A549 (cell line): ENCODE data around the gene DEDD2.

Source experiments
- BHLHE40 ChIP-seq: IDR thresholded peaks from 2 replicates; pipeline ENCODE4 v1.6.1; 2012; ENCODE audit warnings: low read depth, low read length, inconsistent platforms
- CBX2 ChIP-seq: fragments of 200-600 bp; sonication (generic); IDR thresholded peaks from 2 replicates; pipeline ENCODE4 v1.6.1; 2016; ENCODE audit warnings: low read depth, mild to moderate bottlenecking, borderline replicate concordance
- CBX8 ChIP-seq: fragments of 200-600 bp; sonication (generic); IDR thresholded peaks from 2 replicates; pipeline ENCODE4 v1.6.1; 2016
- CHD4 ChIP-seq: fragments of 200-600 bp; sonication (generic); IDR thresholded peaks from 2 replicates; pipeline ENCODE4 v1.6.1; 2016; ENCODE audit warnings: antibody characterized with exemption, mild to moderate bottlenecking, borderline replicate concordance
- EP300 ChIP-seq, 2 experiments: fragments of >200 bp; sonication (Bioruptor Twin); formaldehyde crosslinking; IDR thresholded peaks; 2 replicates in 1 of 2; 3 replicates in 1 of 2; pipeline ENCODE4 v1.6.1; 2016 to 2017
- HEYL ChIP-seq: fragments of 250-450 bp; sonication (Bioruptor Pico); IDR thresholded peaks from 2 replicates; pipeline ENCODE4 v1.8.0; 2021; ENCODE audit warnings: mild to moderate bottlenecking, moderate library complexity
- JUNB ChIP-seq: fragments of >200 bp; sonication (Bioruptor Twin); formaldehyde crosslinking; IDR thresholded peaks from 2 replicates; pipeline ENCODE4 v1.6.1; 2016
- POLR2A ChIP-seq: IDR thresholded peaks from 2 replicates; pipeline ENCODE4 v1.6.1; 2012; ENCODE audit warnings: mild to moderate bottlenecking, low read length
- RAD21 ChIP-seq, 2 experiments: fragments of >200 bp in 1 of 2; sonication (Bioruptor Twin) in 1 of 2; formaldehyde crosslinking in 1 of 2; IDR thresholded peaks in 1 of 2; conservative IDR thresholded peaks in 1 of 2; 2 replicates in 1 of 2; 3 replicates in 1 of 2; pipeline ENCODE4 v1.6.1; 2012 to 2018; ENCODE audit warnings: inconsistent platforms in 1 of 2
- RFX5 ChIP-seq: fragments of 450-650 bp; IDR thresholded peaks from 2 replicates; pipeline ENCODE4 v1.7.1; 2014; ENCODE audit warnings: antibody characterized with exemption, mild to moderate bottlenecking, moderate library complexity
- RNF2 ChIP-seq: fragments of 200-600 bp; sonication (generic); IDR thresholded peaks from 2 replicates; pipeline ENCODE4 v1.6.1; 2016; ENCODE audit warnings: low read depth, mild to moderate bottlenecking, antibody characterized with exemption, moderate library complexity, borderline replicate concordance
- SMC3 ChIP-seq: fragments of >200 bp; sonication (Bioruptor Twin); formaldehyde crosslinking; IDR thresholded peaks from 3 replicates; pipeline ENCODE4 v1.6.1; 2018; ENCODE audit warnings: inconsistent platforms
- TF ChIP-seq, protein P1 (sequence below): fragments of >200 bp; sonication (Bioruptor Twin); formaldehyde crosslinking; IDR thresholded peaks from 3 replicates; pipeline ENCODE4 v1.5.1; 2016

DNA sequence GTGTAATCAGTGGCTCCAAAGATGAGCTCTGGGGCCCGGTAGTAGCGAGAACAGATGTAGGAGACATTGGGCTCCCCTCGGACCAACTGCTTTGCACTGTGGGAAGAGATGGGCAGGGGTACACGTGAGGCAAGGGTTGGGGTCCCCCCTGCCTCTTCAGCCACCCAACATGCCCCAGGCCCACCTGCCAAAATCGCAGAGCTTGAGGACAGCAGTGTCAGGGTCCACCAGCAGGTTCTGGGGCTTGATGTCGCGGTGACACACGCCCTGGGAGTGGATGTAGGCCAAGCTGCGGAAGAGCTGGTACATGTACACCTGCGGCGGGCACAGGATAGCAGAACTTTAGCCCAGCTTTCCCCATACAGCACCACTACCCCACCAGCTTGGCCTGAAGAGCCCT lies 16.9 kb upstream of the DEDD2 start:
- TF ChIP-seq BHLHE40 (no peak), CBX8 (no peak), CBX2 (no peak), RAD21 (conservative IDR thresholded peaks at IDR 0.05 in 1 of 2, IDR thresholded peaks at IDR 0.05 in 1 of 2) (no peak), JUNB (no peak), SMC3 (no peak), HEYL (CRISPR knock-in tag) (no peak), EP300 (IDR thresholded peaks at IDR 0.05) (no peak), RNF2 (no peak), POLR2A (0 out of 2 replicates have a peak, but pooled peaks have one; percentile 5), RFX5 (no peak), CHD4 (no peak)
- TF ChIP-seq, protein P1, sequence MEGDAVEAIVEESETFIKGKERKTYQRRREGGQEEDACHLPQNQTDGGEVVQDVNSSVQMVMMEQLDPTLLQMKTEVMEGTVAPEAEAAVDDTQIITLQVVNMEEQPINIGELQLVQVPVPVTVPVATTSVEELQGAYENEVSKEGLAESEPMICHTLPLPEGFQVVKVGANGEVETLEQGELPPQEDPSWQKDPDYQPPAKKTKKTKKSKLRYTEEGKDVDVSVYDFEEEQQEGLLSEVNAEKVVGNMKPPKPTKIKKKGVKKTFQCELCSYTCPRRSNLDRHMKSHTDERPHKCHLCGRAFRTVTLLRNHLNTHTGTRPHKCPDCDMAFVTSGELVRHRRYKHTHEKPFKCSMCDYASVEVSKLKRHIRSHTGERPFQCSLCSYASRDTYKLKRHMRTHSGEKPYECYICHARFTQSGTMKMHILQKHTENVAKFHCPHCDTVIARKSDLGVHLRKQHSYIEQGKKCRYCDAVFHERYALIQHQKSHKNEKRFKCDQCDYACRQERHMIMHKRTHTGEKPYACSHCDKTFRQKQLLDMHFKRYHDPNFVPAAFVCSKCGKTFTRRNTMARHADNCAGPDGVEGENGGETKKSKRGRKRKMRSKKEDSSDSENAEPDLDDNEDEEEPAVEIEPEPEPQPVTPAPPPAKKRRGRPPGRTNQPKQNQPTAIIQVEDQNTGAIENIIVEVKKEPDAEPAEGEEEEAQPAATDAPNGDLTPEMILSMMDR, result no peak
